H1 (cell line): ENCODE results near the gene RIPOR3. TPM values are rescaled to one million over a fixed set of nuclear protein-coding genes. Genes with fewer than 3 reads are reported as not detected.

ENCODE experiments used
- NRF1 ChIP-seq: IDR thresholded peaks from 2 replicates; pipeline ENCODE4 v1.6.1; 2011; ENCODE audit warnings: mild to moderate bottlenecking, low read depth, low read length, improper control_type of control experiment
- SP2 ChIP-seq: IDR thresholded peaks from 2 replicates; pipeline ENCODE4 v1.6.1; 2012; ENCODE audit warnings: mild to moderate bottlenecking, low read length, inconsistent platforms
- ZNF274 ChIP-seq: IDR thresholded peaks from 2 replicates; pipeline ENCODE4 v1.7.0; 2012; ENCODE audit warnings: low read length, borderline replicate concordance; ENCODE audit errors: extremely low read depth
- polyA plus RNA-seq, 7 experiments: library from polyadenylated mRNA; depleted of rRNA in 3 of 7; stranded (reverse) in 5 of 7; unstranded in 2 of 7; fragments of >200 nt in 5 of 7; fragments of 200-250 nt in 2 of 7; gene quantifications; 1 replicate in 5 of 7; 2 replicates in 1 of 7; 4 replicates in 1 of 7; pipeline versions ENCODE4 v1.2.1 to v1.2.3, GENCODE V29; 2011 to 2013; ENCODE audit warnings: missing spikeins in 2 of 7, mixed read lengths in 2 of 7
- total RNA-seq: library from RNA; stranded (reverse); fragmentation: NEBNext Ultra II Directional; extraction: Animal tissue kit (Norgen Biotek cat#: 25700); gene quantifications from 2 replicates; pipeline ENCODE4 v1.2.1, GENCODE V29; 2021

Gene RIPOR3
- total and polyA plus RNA-seq, 2 of the 8 experiments (the other 6 are each of a cell fraction or from before 2014, with no cell fraction given) = 3.6 to 4.5 TPM

- TF ChIP-seq NRF1 = no peak
- no peak for TF ChIP-seq ZNF274
- no peak for TF ChIP-seq SP2
Measured at GRCh38 chr20:50578061-50578777, 113.1 kb downstream of the RIPOR3 start (continued).
